Measurements from ENCODE around the gene ENG.

The ENG gene

GRCh38 chr9:127878001-127878651 lies 23.7 kb upstream of the ENG start:
- no peak for TF ChIP-seq SUZ12 (IDR thresholded peaks at IDR 0.05; ENCODE audit: extremely low read depth, insufficient read depth, insufficient read length)
- no peak for TF ChIP-seq YY1 (IDR thresholded peaks at IDR 0.05; ENCODE audit: insufficient read depth, insufficient read length)
- no peak for TF ChIP-seq ZNF274 (IDR thresholded peaks at IDR 0.05; ENCODE audit: low read depth, low read length)
- H3K9me3 ChIP-seq (ENCODE audit: insufficient read depth, low read length): no peaks in the 10 kb centered on the region
- H3K27me3 ChIP-seq (ENCODE audit: insufficient read depth, insufficient read length): no peaks in the 10 kb centered on the region
- H3K4me3 ChIP-seq (ENCODE audit: insufficient read length, low read depth): peak overlapping the region; percentile 53
- peaks cover 29% of the 10 kb centered on the region for H3K4me1 ChIP-seq (ENCODE audit: insufficient read depth, insufficient read length)
- H3K36me3 ChIP-seq (ENCODE audit: insufficient read depth, insufficient read length, low read length): peaks cover 15% of the 10 kb centered on the region
- DNase-seq (ENCODE audit: low read depth, low spot score): no peak
- peak overlapping the region; percentile 88 for H3K9ac ChIP-seq (ENCODE audit: insufficient read length, low read depth)

GRCh38 chr9:127877566-127877998 lies 23.1 kb upstream of the ENG start, which contains the start of gene AK1:
AK1 (minus strand) TSS chr9:127877675; CDS start chr9:127874617, 3,058 bp downstream.
- H3K9ac ChIP-seq (ENCODE audit: insufficient read length, low read depth): peak within 1 kb of the TSS; percentile 88
- no peaks in the 10 kb centered on the region for H3K9me3 ChIP-seq (ENCODE audit: insufficient read depth, low read length)
- no peak for DNase-seq (ENCODE audit: low read depth, low spot score)
- peaks cover 31% of the 10 kb centered on the region for H3K4me1 ChIP-seq (ENCODE audit: insufficient read depth, insufficient read length)
- TF ChIP-seq ZNF274 (IDR thresholded peaks at IDR 0.05; ENCODE audit: low read depth, low read length): no peak
- TF ChIP-seq YY1 (IDR thresholded peaks at IDR 0.05; ENCODE audit: insufficient read depth, insufficient read length): no peak
- no peak for TF ChIP-seq SUZ12 (IDR thresholded peaks at IDR 0.05; ENCODE audit: extremely low read depth, insufficient read depth, insufficient read length)
- H3K36me3 ChIP-seq (ENCODE audit: insufficient read depth, insufficient read length, low read length): peaks cover 20% of the 10 kb centered on the region
- peak within 1 kb of the TSS; percentile 53 for H3K4me3 ChIP-seq (ENCODE audit: insufficient read length, low read depth)
- no peaks in the 10 kb centered on the region for H3K27me3 ChIP-seq (ENCODE audit: insufficient read depth, insufficient read length)

- peak overlapping the region; percentile 61 for H3K9ac ChIP-seq (ENCODE audit: insufficient read length, low read depth)
- no peak for TF ChIP-seq YY1 (IDR thresholded peaks at IDR 0.05; ENCODE audit: insufficient read depth, insufficient read length)
- no peak for TF ChIP-seq ZNF274 (IDR thresholded peaks at IDR 0.05; ENCODE audit: low read depth, low read length)
- no peak for TF ChIP-seq SUZ12 (IDR thresholded peaks at IDR 0.05; ENCODE audit: extremely low read depth, insufficient read depth, insufficient read length)
- H3K4me1 ChIP-seq (ENCODE audit: insufficient read depth, insufficient read length): peaks cover 33% of the 10 kb centered on the region
- H3K36me3 ChIP-seq (ENCODE audit: insufficient read depth, insufficient read length, low read length): peaks cover 25% of the 10 kb centered on the region
- no peaks in the 10 kb centered on the region for H3K27me3 ChIP-seq (ENCODE audit: insufficient read depth, insufficient read length)
- no peak for DNase-seq (ENCODE audit: low read depth, low spot score)
- H3K4me3 ChIP-seq (ENCODE audit: insufficient read length, low read depth): peak overlapping the region; percentile 36
- no peaks in the 10 kb centered on the region for H3K9me3 ChIP-seq (ENCODE audit: insufficient read depth, low read length)
Observed at GRCh38 chr9:127876764-127877562, 22.5 kb upstream of the ENG start.

DNA sequence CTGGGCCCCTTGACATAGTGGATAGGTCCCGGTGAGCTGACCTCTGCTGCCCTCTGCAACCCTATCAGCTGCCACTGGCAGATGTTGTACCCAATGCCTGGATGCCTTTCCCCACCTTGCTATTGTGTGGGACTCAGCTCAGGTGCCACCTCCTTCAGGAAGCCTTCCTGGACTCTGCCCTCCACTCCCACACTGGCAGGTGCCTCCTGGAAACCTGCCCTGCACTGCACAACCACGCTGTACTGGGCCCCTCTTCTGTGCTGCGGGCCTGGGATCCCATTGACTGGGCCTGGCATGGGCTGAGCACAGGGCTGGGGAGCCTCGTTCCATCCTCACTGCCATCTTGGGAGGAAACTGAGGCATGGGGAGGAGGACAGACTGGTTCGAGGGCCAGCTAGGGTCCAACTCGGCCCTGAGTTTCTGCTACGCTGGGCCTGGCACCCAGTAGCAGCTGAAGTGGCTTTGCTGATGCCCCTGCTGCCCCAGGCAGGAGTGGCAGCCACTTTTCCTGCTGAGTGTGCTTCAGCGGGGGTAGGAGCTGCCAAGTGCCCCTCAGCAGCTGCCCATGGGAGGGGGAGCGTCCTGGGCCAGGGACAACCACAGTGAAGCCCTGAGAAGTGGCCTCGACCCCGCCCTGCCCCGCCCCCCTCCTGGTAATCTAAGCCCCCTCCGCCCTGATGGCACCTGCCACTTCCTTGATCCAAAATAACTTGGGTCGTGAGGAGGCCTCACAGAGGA lies 21.7 kb upstream of the ENG start:
- no peak overlapping the region for H3K4me3 ChIP-seq (ENCODE audit: insufficient read length, low read depth)

DNA sequence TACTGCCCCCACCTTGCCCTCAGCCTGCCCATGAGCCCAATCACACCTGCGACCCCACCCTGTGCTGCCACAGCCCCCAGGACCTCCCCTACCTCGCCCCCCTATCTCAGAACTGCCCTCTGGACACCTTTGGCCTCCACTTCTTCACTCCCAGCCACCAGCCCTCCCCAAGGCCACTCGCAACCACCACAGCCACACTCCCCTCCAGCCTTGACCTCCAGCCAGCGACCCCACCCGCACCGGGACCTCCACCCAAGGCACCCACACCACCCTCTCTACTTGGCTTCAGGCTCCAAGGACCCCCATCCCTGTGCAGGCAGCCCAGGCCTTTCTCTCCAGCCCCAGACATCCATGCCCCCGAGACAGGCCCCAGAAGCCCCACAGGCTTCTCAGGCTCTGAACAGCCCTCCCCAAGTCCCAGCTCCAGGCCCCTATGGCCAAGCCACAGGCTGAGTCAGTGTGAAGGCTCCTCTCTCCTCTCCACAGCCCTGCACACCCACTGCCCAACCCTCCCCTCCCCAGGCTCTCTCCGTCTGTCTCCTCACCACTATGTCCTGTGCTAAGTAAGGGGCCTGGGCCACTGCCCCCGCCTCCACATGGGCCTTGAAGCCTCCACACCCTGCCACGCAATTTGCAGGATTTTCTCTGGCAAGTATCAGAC lies 21.0 kb upstream of the ENG start:
- Histone ChIP-seq H3K36me3 (ENCODE audit: insufficient read depth, insufficient read length, low read length) (peaks cover 38% of the 10 kb centered on the region), H3K27me3 (ENCODE audit: insufficient read depth, insufficient read length) (no peaks in the 10 kb centered on the region), H3K4me1 (ENCODE audit: insufficient read depth, insufficient read length) (peaks cover 33% of the 10 kb centered on the region), H3K9me3 (ENCODE audit: insufficient read depth, low read length) (no peaks in the 10 kb centered on the region), H3K4me3 (ENCODE audit: insufficient read length, low read depth) (no peak overlapping the region), H3K9ac (ENCODE audit: insufficient read length, low read depth) (peak overlapping the region; percentile 50)
- TF ChIP-seq SUZ12 (IDR thresholded peaks at IDR 0.05; ENCODE audit: extremely low read depth, insufficient read depth, insufficient read length) (no peak), YY1 (IDR thresholded peaks at IDR 0.05; ENCODE audit: insufficient read depth, insufficient read length) (no peak), ZNF274 (IDR thresholded peaks at IDR 0.05; ENCODE audit: low read depth, low read length) (no peak)
- DNase-seq (ENCODE audit: low read depth, low spot score): no peak

More for the DNA sequence above, 21.7 kb upstream of the ENG start:
- no peaks in the 10 kb centered on the region for H3K9me3 ChIP-seq (ENCODE audit: insufficient read depth, low read length)
- H3K9ac ChIP-seq (ENCODE audit: insufficient read length, low read depth): no peak overlapping the region
- H3K27me3 ChIP-seq (ENCODE audit: insufficient read depth, insufficient read length): no peaks in the 10 kb centered on the region
- TF ChIP-seq SUZ12 (IDR thresholded peaks at IDR 0.05; ENCODE audit: extremely low read depth, insufficient read depth, insufficient read length): no peak
- no peak for TF ChIP-seq YY1 (IDR thresholded peaks at IDR 0.05; ENCODE audit: insufficient read depth, insufficient read length)
- no peak for DNase-seq (ENCODE audit: low read depth, low spot score)
- peaks cover 33% of the 10 kb centered on the region for H3K36me3 ChIP-seq (ENCODE audit: insufficient read depth, insufficient read length, low read length)
- peaks cover 33% of the 10 kb centered on the region for H3K4me1 ChIP-seq (ENCODE audit: insufficient read depth, insufficient read length)

- Histone ChIP-seq H3K4me1 (ENCODE audit: insufficient read depth, insufficient read length) (peaks cover 34% of the 10 kb centered on the region), H3K9me3 (ENCODE audit: insufficient read depth, low read length) (no peaks in the 10 kb centered on the region), H3K36me3 (ENCODE audit: insufficient read depth, insufficient read length, low read length) (peaks cover 38% of the 10 kb centered on the region), H3K9ac (ENCODE audit: insufficient read length, low read depth) (no peak overlapping the region), H3K27me3 (ENCODE audit: insufficient read depth, insufficient read length) (no peaks in the 10 kb centered on the region), H3K4me3 (ENCODE audit: insufficient read length, low read depth) (no peak overlapping the region)
- TF ChIP-seq SUZ12 (IDR thresholded peaks at IDR 0.05; ENCODE audit: extremely low read depth, insufficient read depth, insufficient read length) (no peak), ZNF274 (IDR thresholded peaks at IDR 0.05; ENCODE audit: low read depth, low read length) (no peak), YY1 (IDR thresholded peaks at IDR 0.05; ENCODE audit: insufficient read depth, insufficient read length) (no peak)
- no peak for DNase-seq (ENCODE audit: low read depth, low spot score)
Observed at GRCh38 chr9:127874301-127875221, 20.1 kb upstream of the ENG start.
